Hepatocyte (in vitro differentiated cells): ENCODE data around the gene RNF166. TPM values are rescaled to one million over a fixed set of nuclear protein-coding genes. Genes with fewer than 3 reads are reported as not detected.

Experiments used
- DNase-seq: peaks from one replicate; pipeline ENCODE4 v3.0.0-alpha.2; 2016; ENCODE audit warnings: low spot score
- H2AFZ ChIP-seq: fragments of 200-600 bp; sonication (generic); 2 replicates; pipeline ENCODE4 v1.6.0; 2016; ENCODE audit warnings: antibody characterized with exemption, mild to moderate bottlenecking
- H3K27ac ChIP-seq: fragments of 200-600 bp; sonication (generic); 2 replicates; pipeline ENCODE4 v1.5.1; 2016; ENCODE audit warnings: mild to moderate bottlenecking
- H3K27me3 ChIP-seq: fragments of 200-600 bp; sonication (generic); 2 replicates; pipeline ENCODE4 v1.6.1; 2016
- H3K36me3 ChIP-seq: fragments of 200-600 bp; sonication (generic); replicated peaks from 2 replicates; pipeline ENCODE4 v1.5.1; 2016; ENCODE audit warnings: low read depth; ENCODE audit not compliant: insufficient read depth
- H3K4me1 ChIP-seq: fragments of 200-600 bp; sonication (generic); 2 replicates; pipeline ENCODE4 v1.5.1; 2016; ENCODE audit warnings: mild to moderate bottlenecking, moderate library complexity; ENCODE audit not compliant: insufficient read depth
- H3K4me2 ChIP-seq: fragments of 200-600 bp; sonication (generic); 2 replicates; pipeline ENCODE4 v1.6.0; 2016
- H3K4me3 ChIP-seq: fragments of 200-600 bp; sonication (generic); 2 replicates; pipeline ENCODE4 v1.5.1; 2016; ENCODE audit warnings: mild to moderate bottlenecking
- H3K79me2 ChIP-seq: fragments of 200-600 bp; sonication (generic); 2 replicates; pipeline ENCODE4 v1.6.0; 2017; ENCODE audit warnings: mild to moderate bottlenecking
- H3K9me2 ChIP-seq: fragments of 200-600 bp; sonication (generic); replicated peaks from 2 replicates; pipeline ENCODE4 v1.6.0; 2017; ENCODE audit warnings: mild to moderate bottlenecking; ENCODE audit not compliant: insufficient read depth
- H3K9me3 ChIP-seq: fragments of 200-600 bp; sonication (generic); 2 replicates; pipeline ENCODE4 v1.5.1; 2016; ENCODE audit warnings: low read depth, mild to moderate bottlenecking
- H4K20me1 ChIP-seq: fragments of 200-600 bp; sonication (generic); 2 replicates; pipeline ENCODE4 v1.6.0; 2016; ENCODE audit warnings: mild to moderate bottlenecking; ENCODE audit not compliant: insufficient read depth, poor library complexity, severe bottlenecking
- CTCF ChIP-seq: fragments of 200-600 bp; sonication (generic); IDR thresholded peaks from 2 replicates; pipeline ENCODE4 v1.5.1; 2016; ENCODE audit warnings: antibody characterized with exemption, mild to moderate bottlenecking; ENCODE audit not compliant: poor library complexity
- EZH2 ChIP-seq: fragments of 200-600 bp; sonication (generic); IDR thresholded peaks from 2 replicates; pipeline ENCODE4 v1.6.1; 2016; ENCODE audit warnings: antibody characterized with exemption, mild to moderate bottlenecking, borderline replicate concordance
- EZH2phosphoT487 ChIP-seq: fragments of 200-600 bp; sonication (generic); IDR thresholded peaks from one replicate; pipeline ENCODE4 v1.6.1; 2018; ENCODE audit warnings: antibody characterized with exemption, mild to moderate bottlenecking, low read depth, moderate library complexity; ENCODE audit not compliant: unreplicated experiment, severe bottlenecking
- WGBS: methylation state at CpG from one replicate; pipeline ENCODE4 v1.1.6; 2016; ENCODE audit warnings: low lambda C conversion rate; ENCODE audit errors: missing lambda C conversion rate; 5-methylcytosine and 5-hydroxymethylcytosine counted together
- polyA plus RNA-seq: library from polyadenylated mRNA; unstranded; fragments of >200 nt; fragmentation: Nextera tagmentation; extraction: Ambion mirVana; gene quantifications from 2 replicates; pipeline ENCODE4 v1.2.1, GENCODE V29; 2016
- total RNA-seq: library from RNA; depleted of rRNA; stranded (reverse); fragments of >200 nt; gene quantifications from 2 replicates; pipeline ENCODE4 v1.2.3, GENCODE V29; 2014

The RNF166 gene
- total and polyA plus RNA-seq, 2 experiments from 2014 or later = 10.1 to 16.8 TPM

GRCh38 chr16:88719933-88720296, 13.7 kb upstream of the RNF166 start:
- Histone ChIP-seq H3K4me1 (no peaks in the 10 kb centered on the region), H3K36me3 (no peaks in the 10 kb centered on the region), H3K4me3 (no peak overlapping the region), H3K27me3 (no peaks in the 10 kb centered on the region), H3K79me2 (no peaks in the 10 kb centered on the region), H3K9me2 (no peaks in the 10 kb centered on the region), H3K9me3 (no peaks in the 10 kb centered on the region), H3K4me2 (no peak overlapping the region), H2AFZ (no peak overlapping the region), H3K27ac (no peak overlapping the region), H4K20me1 (no peaks in the 10 kb centered on the region)
- TF ChIP-seq CTCF (no peak), EZH2phosphoT487 (no peak), EZH2 (no peak)
- no peak for DNase-seq
- WGBS = 93% methylated on average over 11 of the region's 19 CpGs

GRCh38 chr16:88719267-88719932, 13.2 kb upstream of the RNF166 start:
- Histone ChIP-seq H3K9me2 (no peaks in the 10 kb centered on the region), H4K20me1 (no peaks in the 10 kb centered on the region), H3K36me3 (no peaks in the 10 kb centered on the region), H3K27ac (no peak overlapping the region), H3K79me2 (no peaks in the 10 kb centered on the region), H3K9me3 (no peaks in the 10 kb centered on the region), H3K27me3 (no peaks in the 10 kb centered on the region), H2AFZ (no peak overlapping the region), H3K4me1 (no peaks in the 10 kb centered on the region), H3K4me2 (no peak overlapping the region), H3K4me3 (no peak overlapping the region)
- TF ChIP-seq EZH2 (no peak), EZH2phosphoT487 (no peak), CTCF (no peak)
- 94% methylated on average over 22 of the region's 29 CpGs for WGBS
- no peak for DNase-seq

GRCh38 chr16:88718178-88718577, 12.0 kb upstream of the RNF166 start:
- Histone ChIP-seq H2AFZ (no peak overlapping the region), H3K9me2 (no peaks in the 10 kb centered on the region), H3K27me3 (no peaks in the 10 kb centered on the region), H3K4me3 (no peak overlapping the region), H3K27ac (no peak overlapping the region), H4K20me1 (no peaks in the 10 kb centered on the region), H3K4me2 (no peak overlapping the region), H3K4me1 (no peaks in the 10 kb centered on the region), H3K36me3 (no peaks in the 10 kb centered on the region), H3K79me2 (no peaks in the 10 kb centered on the region), H3K9me3 (no peaks in the 10 kb centered on the region)
- TF ChIP-seq CTCF (no peak), EZH2 (no peak), EZH2phosphoT487 (no peak)
- 98% methylated on average over 11 of the region's 11 CpGs for WGBS
- no peak for DNase-seq
